Measurements from ENCODE around the gene ANKRD65.
"Not testable (repeated sequence)": the region's sequence is repeated elsewhere in the genome, so short reads cannot be mapped to it uniquely, and the experiment has no call there.

The ANKRD65 gene

DNA sequence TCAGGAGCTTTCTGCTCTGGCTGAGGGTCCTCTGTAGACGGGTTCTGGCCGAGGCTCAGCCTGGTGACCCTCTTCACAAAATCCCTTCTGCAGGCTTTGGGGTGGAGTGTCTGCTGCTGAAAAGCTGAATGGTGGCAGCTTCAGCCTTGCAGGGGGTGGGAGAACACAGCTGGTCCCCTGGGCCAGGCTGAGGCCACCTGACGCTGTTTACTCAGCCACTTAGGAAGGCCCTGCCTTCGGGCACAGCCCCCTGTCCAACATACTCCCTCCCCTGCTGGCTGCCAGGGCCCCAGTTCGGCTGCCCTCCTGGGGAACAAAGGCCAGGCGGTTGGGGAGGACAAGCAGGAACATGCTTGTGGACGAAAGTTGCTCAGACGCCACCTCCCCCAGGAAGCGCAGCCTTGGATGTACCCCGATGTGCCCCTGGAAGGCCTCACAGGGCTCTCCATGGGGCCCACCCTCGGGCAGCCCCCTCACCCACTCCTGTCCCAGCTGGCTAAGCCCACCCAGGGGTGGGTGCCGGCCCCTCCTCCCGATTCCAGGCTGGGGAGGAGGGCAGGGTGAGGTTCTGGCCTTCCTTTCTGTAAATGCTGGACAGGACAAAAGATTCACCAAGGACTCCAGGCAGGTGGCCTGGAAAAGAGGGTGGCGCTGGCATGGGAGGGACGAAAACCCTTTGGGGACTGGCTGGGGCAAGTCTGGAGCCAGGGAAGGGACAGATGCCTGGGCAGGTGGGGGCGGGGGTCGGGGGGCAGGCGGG lies at the start of gene ANKRD65:
TSS of gene ANKRD65 (minus strand) at position 130 of the 760 bp plus-strand sequence. CDS start 271 bp downstream, outside the sequence.
- no peaks in the 10 kb centered on the region for H3K27me3 ChIP-seq (ENCODE audit: control insufficient read depth in 1 of 2, insufficient read depth in 2 of 2, low read length in 2 of 2)
- H3K4me3 ChIP-seq (ENCODE audit: low read length in 2 of 2) = peak within 1 kb of the TSS in 1 of 2 donors; percentile 71
- H3K9ac ChIP-seq (ENCODE audit: low read length in 2 of 2) = peak within 1 kb of the TSS; percentile 47 to 51
- peaks cover 16% of the 10 kb centered on the region for H3K4me1 ChIP-seq (ENCODE audit: control insufficient read depth, insufficient read depth, low read length)
- H3K36me3 ChIP-seq (ENCODE audit: control insufficient read depth in 2 of 2, insufficient read depth in 2 of 2, low read length in 2 of 2) = no peaks in the 10 kb centered on the region
- no peaks in the 10 kb centered on the region for H3K9me3 ChIP-seq (ENCODE audit: control insufficient read depth in 2 of 2, low read length in 2 of 2)
- H3K27ac ChIP-seq (ENCODE audit: low read length) = no peak within 1 kb of the TSS

DNA sequence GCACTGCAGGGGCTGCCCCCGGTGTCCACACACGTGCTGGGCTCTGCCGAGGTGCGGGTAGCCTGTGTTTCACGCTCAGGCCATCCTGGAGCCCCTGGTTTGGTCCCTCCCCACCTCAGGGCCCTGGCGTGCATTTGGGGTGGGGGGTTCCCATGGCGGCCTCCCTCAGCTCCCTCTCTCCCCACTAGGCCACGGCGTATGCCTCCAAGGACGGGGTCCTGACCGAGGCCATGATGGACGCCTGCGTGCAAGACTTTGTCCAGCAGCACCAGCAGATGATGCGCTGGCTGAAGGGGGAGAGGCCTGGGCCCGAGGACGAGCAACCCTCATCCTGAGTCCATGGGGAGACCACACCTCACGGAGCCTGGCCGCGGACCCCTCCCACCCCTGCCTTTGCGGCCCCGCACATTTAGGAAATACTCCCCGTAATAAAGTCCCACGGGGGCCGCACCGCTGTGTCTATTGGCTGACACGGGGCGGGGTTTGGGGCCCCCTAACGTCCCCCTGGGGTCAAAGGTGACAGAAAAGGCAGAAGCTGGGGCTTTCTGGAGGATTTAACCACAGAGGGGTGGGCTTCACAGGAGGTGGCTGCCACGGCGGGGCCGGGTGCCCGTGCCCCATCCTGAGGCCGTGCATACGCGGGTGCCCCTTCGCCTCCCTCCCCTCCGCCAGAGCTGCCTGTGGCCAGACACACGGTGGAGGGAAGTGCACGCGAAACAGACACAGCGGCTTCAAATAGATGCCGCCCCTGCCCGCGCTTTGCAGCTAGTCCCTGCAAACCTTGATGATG lies 47.3 kb upstream of the ANKRD65 start:
- not testable (repeated sequence) for H3K36me3 ChIP-seq (ENCODE audit: control insufficient read depth in 2 of 2, insufficient read depth in 2 of 2, low read length in 2 of 2); H3K27me3 ChIP-seq (ENCODE audit: control insufficient read depth in 1 of 2, insufficient read depth in 2 of 2, low read length in 2 of 2); H3K9ac ChIP-seq (ENCODE audit: low read length in 2 of 2); H3K4me3 ChIP-seq (ENCODE audit: low read length in 2 of 2); H3K27ac ChIP-seq (ENCODE audit: low read length); H3K9me3 ChIP-seq (ENCODE audit: control insufficient read depth in 2 of 2, low read length in 2 of 2)
- H3K4me1 ChIP-seq (ENCODE audit: control insufficient read depth, insufficient read depth, low read length) = peaks cover 17% of the 10 kb centered on the region

DNA sequence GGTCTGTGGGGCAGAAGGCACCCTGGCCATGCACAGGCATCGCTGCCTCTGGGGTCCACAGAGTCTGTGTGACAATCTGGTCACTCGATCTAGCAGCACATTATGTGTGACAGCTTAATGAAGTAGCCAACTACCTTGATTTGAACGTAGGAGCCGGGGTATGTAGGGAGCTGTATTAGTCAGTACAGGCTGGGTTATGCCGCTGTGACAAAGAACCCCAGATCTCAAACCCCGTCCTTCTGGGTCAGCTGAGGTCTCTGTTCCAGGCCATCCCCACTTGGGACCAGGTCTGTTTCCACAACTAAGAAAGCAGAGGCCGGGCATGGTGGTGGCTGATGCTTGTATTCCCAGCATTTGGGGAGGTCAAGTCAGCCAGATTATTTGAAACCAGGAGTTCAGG lies 42.2 kb upstream of the ANKRD65 start:
- no peak overlapping the region for H3K27ac ChIP-seq (ENCODE audit: low read length)
- H3K27me3 ChIP-seq (ENCODE audit: control insufficient read depth in 1 of 2, insufficient read depth in 2 of 2, low read length in 2 of 2) = peaks cover 0 to 2% of the 10 kb centered on the region in 2 donors
- H3K9me3 ChIP-seq (ENCODE audit: control insufficient read depth in 2 of 2, low read length in 2 of 2) = no peaks in the 10 kb centered on the region
- no peak overlapping the region for H3K9ac ChIP-seq (ENCODE audit: low read length in 2 of 2)
- H3K4me3 ChIP-seq (ENCODE audit: low read length in 2 of 2) = no peak overlapping the region
- no peaks in the 10 kb centered on the region for H3K4me1 ChIP-seq (ENCODE audit: control insufficient read depth, insufficient read depth, low read length)
- H3K36me3 ChIP-seq (ENCODE audit: control insufficient read depth in 2 of 2, insufficient read depth in 2 of 2, low read length in 2 of 2) = no peaks in the 10 kb centered on the region

DNA sequence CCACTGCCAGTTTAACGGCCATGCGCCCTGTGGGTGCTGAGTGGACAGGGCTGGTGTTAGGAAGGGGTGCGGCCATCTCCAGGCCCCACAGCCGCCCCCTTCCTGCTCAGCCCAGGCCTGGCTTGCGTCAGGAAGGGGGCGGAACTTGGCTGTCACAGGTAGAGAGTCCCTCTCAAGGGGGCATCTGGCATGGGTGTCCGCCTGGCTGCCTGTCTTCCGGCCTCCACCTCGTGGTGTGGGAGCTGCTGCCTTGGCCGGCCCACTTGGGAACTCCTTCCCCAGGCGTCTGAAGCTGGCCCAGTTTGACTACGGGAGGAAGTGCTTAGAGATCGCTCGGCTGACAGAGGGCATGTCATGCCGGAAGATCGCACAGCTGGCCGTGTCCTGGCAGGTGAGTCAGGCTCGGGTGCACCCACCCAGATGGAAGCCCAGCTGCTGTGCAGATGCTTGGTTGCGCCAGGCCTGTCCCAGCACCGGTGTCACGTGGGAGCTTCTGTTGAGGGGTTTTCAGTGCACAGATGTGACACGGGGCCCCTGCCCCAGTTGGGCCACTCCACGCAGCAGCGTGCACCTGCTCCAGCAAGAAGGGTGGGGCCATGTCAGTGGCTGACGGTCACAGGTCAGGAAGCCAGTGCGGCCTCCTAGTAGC lies 41.4 kb upstream of the ANKRD65 start:
- Histone ChIP-seq H3K36me3 (ENCODE audit: control insufficient read depth in 2 of 2, insufficient read depth in 2 of 2, low read length in 2 of 2) (no peaks in the 10 kb centered on the region), H3K27me3 (ENCODE audit: control insufficient read depth in 1 of 2, insufficient read depth in 2 of 2, low read length in 2 of 2) (peaks cover 0 to 2% of the 10 kb centered on the region in 2 donors), H3K4me3 (ENCODE audit: low read length in 2 of 2) (no peak overlapping the region), H3K9ac (ENCODE audit: low read length in 2 of 2) (no peak overlapping the region), H3K4me1 (ENCODE audit: control insufficient read depth, insufficient read depth, low read length) (no peaks in the 10 kb centered on the region), H3K27ac (ENCODE audit: low read length) (no peak overlapping the region), H3K9me3 (ENCODE audit: control insufficient read depth in 2 of 2, low read length in 2 of 2) (no peaks in the 10 kb centered on the region)

DNA sequence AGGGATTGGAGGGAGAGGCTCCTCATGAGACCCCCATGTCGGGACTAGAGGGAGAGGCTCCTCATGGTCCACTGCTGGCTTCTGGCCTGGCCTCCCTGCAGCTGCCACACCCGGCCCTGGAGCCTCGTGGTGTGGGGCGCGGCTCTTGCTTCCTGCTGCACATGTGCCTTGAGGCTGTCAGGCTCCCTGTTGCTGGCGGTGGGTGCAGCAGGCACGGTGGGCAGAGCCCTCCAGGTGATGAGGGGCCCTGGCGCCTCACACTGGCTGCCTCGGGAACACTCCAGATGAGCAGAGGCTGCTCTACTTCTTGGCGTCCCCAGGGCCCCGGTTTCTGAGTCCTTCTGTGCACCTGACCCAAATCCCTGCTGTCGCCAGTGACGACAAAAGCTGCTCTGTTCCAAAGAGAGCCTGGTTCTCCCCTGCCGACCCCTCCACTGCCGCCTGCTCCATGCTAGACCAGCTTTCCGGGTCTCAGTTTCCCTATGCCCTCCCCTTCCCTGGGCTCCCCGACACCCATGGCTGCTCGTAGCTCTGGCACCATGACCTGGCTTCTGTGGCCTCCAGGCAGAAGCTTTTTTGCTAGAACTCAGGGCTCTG lies 40.7 kb upstream of the ANKRD65 start:
- H3K4me3 ChIP-seq (ENCODE audit: low read length in 2 of 2) = no peak overlapping the region
- H3K27ac ChIP-seq (ENCODE audit: low read length) = no peak overlapping the region
- no peaks in the 10 kb centered on the region for H3K36me3 ChIP-seq (ENCODE audit: control insufficient read depth in 2 of 2, insufficient read depth in 2 of 2, low read length in 2 of 2)

DNA sequence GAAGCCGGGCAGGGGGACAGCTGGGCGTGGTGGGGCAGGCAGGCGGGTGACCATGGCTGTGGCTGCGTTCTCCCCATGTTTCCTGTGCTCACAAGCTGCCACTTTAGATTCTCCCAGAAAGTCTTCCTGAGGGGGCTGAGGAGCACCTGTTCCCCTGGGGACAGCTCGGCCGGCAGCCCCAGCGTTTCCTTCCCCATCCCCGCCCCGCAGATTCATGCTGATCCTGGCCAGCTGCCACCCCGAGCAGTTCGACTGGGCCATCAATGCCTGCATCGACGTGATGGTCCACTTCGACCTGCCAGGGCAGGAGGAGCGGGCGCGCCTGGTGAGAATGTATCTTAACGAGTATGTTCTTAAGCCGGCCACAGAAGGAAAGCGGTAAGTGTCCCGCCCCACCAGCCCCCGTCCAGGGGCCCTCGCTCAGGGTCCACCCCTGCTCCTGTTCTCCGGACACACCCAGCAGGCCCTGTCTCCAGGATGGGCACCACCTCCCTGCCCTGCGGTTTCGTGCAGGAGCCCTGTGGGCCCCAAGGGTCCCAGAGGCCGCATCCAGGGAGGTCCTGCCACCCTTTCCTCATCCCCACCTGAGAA lies 39.6 kb upstream of the ANKRD65 start:
- Histone ChIP-seq H3K27ac (ENCODE audit: low read length) (no peak overlapping the region), H3K4me3 (ENCODE audit: low read length in 2 of 2) (no peak overlapping the region), H3K9ac (ENCODE audit: low read length in 2 of 2) (no peak overlapping the region), H3K36me3 (ENCODE audit: control insufficient read depth in 2 of 2, insufficient read depth in 2 of 2, low read length in 2 of 2) (no peaks in the 10 kb centered on the region), H3K27me3 (ENCODE audit: control insufficient read depth in 1 of 2, insufficient read depth in 2 of 2, low read length in 2 of 2) (peaks cover 0 to 2% of the 10 kb centered on the region in 2 donors), H3K9me3 (ENCODE audit: control insufficient read depth in 2 of 2, low read length in 2 of 2) (no peaks in the 10 kb centered on the region), H3K4me1 (ENCODE audit: control insufficient read depth, insufficient read depth, low read length) (no peaks in the 10 kb centered on the region)

More for the DNA sequence above, 40.7 kb upstream of the ANKRD65 start:
- no peaks in the 10 kb centered on the region for H3K9me3 ChIP-seq (ENCODE audit: control insufficient read depth in 2 of 2, low read length in 2 of 2)
- peaks cover 0 to 2% of the 10 kb centered on the region in 2 donors for H3K27me3 ChIP-seq (ENCODE audit: control insufficient read depth in 1 of 2, insufficient read depth in 2 of 2, low read length in 2 of 2)
- H3K9ac ChIP-seq (ENCODE audit: low read length in 2 of 2) = no peak overlapping the region
- no peaks in the 10 kb centered on the region for H3K4me1 ChIP-seq (ENCODE audit: control insufficient read depth, insufficient read depth, low read length)

DNA sequence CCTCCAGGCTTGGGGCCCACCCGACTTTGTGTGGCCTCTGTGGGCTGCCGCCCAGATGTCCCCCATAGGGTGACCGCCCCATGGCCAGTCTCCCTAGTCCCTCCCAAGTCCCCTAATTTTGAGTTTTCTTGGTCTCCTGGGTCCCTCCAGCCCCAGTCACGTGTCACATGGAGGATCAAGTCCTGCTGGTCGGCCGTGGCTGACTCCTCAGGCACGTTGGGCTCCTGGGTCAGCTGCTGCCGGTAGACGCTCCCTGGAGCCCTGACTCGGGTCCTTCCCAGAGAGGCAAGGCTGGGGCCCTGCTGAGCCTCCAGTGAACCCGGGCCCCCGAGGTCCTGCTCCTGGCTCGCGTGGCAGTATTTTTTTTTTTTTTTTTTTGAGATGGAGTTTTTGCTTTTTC lies 38.6 kb upstream of the ANKRD65 start:
- H3K27me3 ChIP-seq (ENCODE audit: control insufficient read depth in 1 of 2, insufficient read depth in 2 of 2, low read length in 2 of 2); H3K9ac ChIP-seq (ENCODE audit: low read length in 2 of 2); H3K9me3 ChIP-seq (ENCODE audit: control insufficient read depth in 2 of 2, low read length in 2 of 2); H3K4me3 ChIP-seq (ENCODE audit: low read length in 2 of 2); H3K36me3 ChIP-seq (ENCODE audit: control insufficient read depth in 2 of 2, insufficient read depth in 2 of 2, low read length in 2 of 2); H3K27ac ChIP-seq (ENCODE audit: low read length); H3K4me1 ChIP-seq (ENCODE audit: control insufficient read depth, insufficient read depth, low read length): not testable (repeated sequence)

DNA sequence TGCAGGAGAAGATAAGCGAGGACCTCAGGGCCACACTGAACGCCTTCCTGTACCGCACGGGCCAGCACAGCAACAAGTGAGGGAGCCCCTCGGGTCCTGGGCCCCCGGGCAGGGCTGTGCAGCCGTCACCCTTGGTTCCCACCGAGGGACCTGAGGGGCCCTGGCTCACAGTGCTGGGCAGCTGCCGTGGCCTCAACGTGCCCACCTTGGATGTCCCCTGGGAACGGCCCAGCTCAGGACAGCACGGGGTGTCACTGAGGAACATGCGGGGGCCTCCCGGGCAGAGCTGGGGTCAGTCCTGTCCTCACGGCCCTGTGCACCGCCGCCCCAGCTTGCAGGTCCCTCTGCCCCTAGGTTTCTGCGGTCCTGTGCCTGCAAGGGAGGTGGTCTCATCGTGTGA lies 38.1 kb upstream of the ANKRD65 start:
- H3K27ac ChIP-seq (ENCODE audit: low read length); H3K9ac ChIP-seq (ENCODE audit: low read length in 2 of 2); H3K4me3 ChIP-seq (ENCODE audit: low read length in 2 of 2); H3K4me1 ChIP-seq (ENCODE audit: control insufficient read depth, insufficient read depth, low read length); H3K27me3 ChIP-seq (ENCODE audit: control insufficient read depth in 1 of 2, insufficient read depth in 2 of 2, low read length in 2 of 2); H3K9me3 ChIP-seq (ENCODE audit: control insufficient read depth in 2 of 2, low read length in 2 of 2); H3K36me3 ChIP-seq (ENCODE audit: control insufficient read depth in 2 of 2, insufficient read depth in 2 of 2, low read length in 2 of 2): not testable (repeated sequence)

DNA sequence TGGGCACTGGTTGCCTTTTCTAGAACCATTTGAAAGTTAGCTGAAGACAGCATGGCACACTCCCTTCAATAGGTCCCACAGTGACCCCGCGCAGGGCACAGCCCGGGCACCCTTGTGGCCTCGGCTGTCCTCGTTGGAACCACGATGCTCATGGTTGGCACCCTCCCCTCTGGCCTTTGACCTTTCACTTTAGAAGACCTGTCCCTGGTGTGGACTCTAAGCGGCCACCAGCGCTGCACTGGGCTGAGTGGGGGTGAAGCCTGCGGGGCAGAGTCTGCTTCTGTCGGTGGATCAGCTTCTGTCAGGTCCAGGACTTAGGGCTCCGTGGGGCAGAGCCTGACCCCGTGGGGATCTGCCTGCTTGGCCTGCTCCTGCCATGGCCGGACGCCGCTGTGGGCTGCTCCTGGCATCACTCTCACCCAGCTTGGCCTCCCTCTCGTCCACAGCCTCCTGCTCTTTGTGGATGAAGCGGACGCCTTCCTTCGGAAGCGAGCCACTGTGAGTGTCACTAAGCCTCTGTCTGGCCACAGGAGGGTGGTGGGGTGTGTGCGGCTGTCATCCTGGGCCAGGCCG lies 35.7 kb upstream of the ANKRD65 start:
- H3K27me3 ChIP-seq (ENCODE audit: control insufficient read depth in 1 of 2, insufficient read depth in 2 of 2, low read length in 2 of 2); H3K9ac ChIP-seq (ENCODE audit: low read length in 2 of 2); H3K4me3 ChIP-seq (ENCODE audit: low read length in 2 of 2); H3K36me3 ChIP-seq (ENCODE audit: control insufficient read depth in 2 of 2, insufficient read depth in 2 of 2, low read length in 2 of 2); H3K9me3 ChIP-seq (ENCODE audit: control insufficient read depth in 2 of 2, low read length in 2 of 2); H3K4me1 ChIP-seq (ENCODE audit: control insufficient read depth, insufficient read depth, low read length); H3K27ac ChIP-seq (ENCODE audit: low read length): not testable (repeated sequence)

DNA sequence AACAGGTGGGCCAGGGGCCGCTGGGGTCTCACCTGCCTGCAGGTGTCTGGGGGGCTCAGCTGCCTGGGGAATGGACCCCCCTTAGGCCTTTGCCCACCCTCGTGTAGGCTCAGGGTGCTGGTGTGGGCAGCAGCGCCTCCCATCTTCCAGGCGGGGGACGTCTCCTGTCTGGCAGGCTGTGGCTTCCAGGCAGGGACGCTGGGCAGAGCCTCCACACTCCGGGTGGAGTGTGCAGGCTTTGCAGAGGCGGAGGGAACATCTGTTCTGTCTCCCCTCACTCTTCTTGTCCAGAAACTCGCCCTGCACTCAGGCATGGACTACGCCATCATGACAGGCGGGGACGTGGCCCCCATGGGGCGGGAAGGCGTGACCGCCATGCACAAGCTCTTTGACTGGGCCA lies 34.9 kb upstream of the ANKRD65 start:
- not testable (repeated sequence) for H3K27me3 ChIP-seq (ENCODE audit: control insufficient read depth in 1 of 2, insufficient read depth in 2 of 2, low read length in 2 of 2); H3K9ac ChIP-seq (ENCODE audit: low read length in 2 of 2); H3K4me1 ChIP-seq (ENCODE audit: control insufficient read depth, insufficient read depth, low read length); H3K9me3 ChIP-seq (ENCODE audit: control insufficient read depth in 2 of 2, low read length in 2 of 2); H3K36me3 ChIP-seq (ENCODE audit: control insufficient read depth in 2 of 2, insufficient read depth in 2 of 2, low read length in 2 of 2); H3K27ac ChIP-seq (ENCODE audit: low read length); H3K4me3 ChIP-seq (ENCODE audit: low read length in 2 of 2)
